H54 (cell line): ENCODE data around the gene FUT7.
"Not testable (repeated sequence)": the region's sequence is repeated elsewhere in the genome, so short reads cannot be mapped to it uniquely, and the experiment has no call there.

Experiments
- DNase-seq: peaks from one replicate; pipeline ENCODE4 v3.0.0; 2011; ENCODE audit warnings: low spot score, mixed read lengths; ENCODE audit not compliant: insufficient read length
- FAIRE-seq: peaks from 3 replicates; lab custom pipeline; 2011; peaks lifted over from hg19 to GRCh38; lab: Jason Lieb, UNC
- POLR2A ChIP-seq: IDR thresholded peaks from 2 replicates; pipeline ENCODE4 v1.6.1; 2011; ENCODE audit warnings: low read depth, mild to moderate bottlenecking, low read length

FUT7 gene

DNA sequence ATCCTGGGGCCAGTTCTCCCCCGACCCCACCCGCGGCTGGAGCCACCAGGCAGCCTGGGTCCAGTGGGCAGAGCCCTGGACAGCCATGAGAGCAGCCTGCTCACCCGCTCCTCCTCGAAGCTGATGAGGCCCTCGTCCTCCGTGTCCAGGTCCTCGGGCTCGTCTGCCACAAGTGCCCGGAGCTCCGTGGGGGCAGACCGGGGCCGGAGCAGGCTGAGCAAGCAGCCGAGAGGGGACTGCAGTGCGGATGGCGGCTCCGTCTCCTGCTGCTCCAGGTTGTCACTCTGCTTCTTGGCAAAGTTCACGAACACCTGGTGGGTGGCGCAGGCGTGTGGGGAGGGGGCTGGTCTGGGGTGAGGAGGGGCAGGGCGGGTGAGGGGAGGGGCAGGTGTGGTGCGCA is 23.6 kb downstream of the FUT7 start:
- FAIRE-seq, result no peak
- TF ChIP-seq POLR2A, result no peak
- no peak for DNase-seq

GRCh38 chr9:137007816-137008270 is 24.0 kb downstream of the FUT7 start:
- TF ChIP-seq POLR2A, result no peak
- FAIRE-seq (no peak), DNase-seq (no peak)

DNA sequence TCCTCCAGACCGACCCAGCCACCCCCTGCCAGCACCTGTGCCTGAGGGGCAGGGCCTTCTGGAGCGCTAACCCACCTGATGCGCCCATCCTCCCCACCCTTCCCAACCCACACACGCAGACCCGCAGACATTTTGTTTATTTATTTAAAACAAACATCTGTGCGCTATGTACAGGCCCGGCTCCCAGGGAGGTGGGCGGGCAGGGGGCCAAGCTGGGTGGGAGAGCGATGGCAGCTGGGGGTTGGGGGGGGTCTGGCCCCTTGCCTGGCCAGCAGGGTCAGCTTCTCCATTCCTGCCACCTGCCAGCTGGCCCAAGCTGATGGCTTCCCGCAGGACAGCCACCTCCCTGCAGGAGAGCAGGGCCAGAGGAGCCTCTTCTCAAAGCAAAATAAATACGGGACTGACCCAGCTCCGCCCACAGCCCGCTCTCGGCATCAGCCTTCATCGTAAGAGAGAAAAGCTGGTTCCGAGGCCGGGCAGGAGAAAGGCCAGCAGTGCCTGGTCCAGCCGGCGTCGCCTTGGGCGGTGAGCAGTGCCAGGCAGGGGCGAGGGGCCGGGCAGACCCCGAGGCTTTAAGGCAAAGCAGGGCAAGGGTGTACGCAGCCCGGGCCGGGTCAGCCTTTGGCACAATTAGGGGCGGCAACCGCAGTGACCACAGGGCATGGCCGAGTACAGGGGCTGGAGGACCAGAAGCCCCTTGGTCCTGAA is 24.6 kb downstream of the FUT7 start:
- no peak for DNase-seq
- no peak for TF ChIP-seq POLR2A
- no peak for FAIRE-seq

DNA sequence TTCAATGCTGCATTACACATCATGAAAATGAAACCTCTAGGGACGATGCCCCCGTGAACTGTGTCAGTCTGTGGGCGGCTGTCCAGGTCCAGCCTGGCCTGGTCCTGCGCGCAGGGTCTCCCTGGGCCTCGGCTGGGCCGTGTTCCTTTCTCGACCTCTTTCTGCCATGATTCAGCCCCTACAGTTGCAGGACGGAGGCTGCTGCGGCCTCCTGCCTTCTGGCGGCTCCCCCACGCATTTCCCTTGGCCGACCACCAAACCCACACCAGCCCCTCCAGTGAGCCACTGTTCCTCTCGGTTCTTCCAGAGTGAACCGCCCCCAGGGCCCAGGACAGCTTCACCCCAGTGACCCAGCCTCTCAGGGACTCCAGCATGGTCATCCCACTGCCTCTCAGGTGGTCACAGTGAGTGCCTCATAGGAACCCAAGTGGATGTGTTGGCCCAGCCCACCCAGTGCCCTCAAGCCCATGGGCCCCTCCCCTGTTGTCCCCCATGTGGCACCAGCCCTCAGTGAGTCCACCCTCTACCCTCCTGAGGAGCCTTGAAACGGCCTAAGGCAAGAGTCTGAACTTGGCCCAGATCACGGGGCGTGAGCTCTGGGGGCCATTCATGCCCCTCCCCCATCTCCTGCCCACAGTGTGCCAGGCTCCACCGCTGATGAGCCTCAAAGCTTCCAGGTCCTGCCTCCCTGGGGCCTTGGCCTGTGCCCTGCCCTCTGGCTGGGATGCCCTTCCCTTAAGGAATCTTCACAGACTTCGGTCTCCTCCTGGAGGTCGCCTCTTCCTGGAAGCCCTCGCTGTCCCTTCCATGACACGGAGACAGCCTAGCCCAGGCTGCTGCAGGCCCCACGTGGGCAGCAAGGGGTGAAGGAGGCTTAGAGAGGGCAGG is 25.5 kb downstream of the FUT7 start:
- no peak for DNase-seq
- TF ChIP-seq POLR2A, result no peak
- FAIRE-seq, result no peak

DNA sequence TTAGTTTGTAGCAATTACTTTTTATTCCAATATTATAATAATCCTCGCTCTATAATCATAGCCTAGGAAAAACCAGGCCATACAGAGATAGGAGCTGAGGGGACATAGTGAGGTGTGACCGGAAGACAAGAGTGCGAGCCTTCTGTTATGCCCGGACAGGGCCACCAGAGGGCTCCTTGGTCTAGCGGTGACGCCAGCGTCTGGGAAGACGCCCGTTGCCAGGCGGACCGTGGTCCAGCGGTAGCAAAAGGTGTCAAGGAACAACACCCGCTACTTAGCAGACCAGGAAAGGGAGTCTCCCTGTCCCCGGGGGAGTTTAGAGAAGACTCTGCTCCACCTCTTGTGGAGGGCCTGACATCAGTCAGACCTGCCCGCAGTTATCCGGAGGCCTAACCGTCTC is 27.6 kb downstream of the FUT7 start:
- not testable (repeated sequence) for FAIRE-seq, DNase-seq

DNA sequence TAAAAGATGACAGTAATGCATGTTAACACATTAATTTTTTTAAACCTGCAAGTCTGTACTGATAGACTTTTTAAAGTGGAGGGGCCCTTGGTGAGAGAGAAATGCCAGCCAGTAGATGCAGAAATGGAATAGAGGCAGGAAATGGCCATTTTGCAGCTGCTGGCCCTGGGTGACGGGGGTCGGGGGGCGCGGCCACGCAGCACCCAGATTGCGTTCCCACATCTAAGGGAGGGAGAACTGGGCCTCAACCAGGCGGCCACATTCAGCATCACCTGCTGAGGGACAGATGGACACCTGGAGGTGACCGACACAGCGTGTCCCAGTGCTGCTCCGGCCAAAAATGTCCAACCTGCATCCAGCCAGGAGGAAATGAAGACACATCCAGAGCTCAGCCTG is 29.2 kb downstream of the FUT7 start:
- no peak for DNase-seq
- TF ChIP-seq POLR2A, result no peak
- FAIRE-seq, result no peak

- DNase-seq, result no peak
- no peak for FAIRE-seq
- no peak for TF ChIP-seq POLR2A
Observed at GRCh38 chr9:137001857-137002645, 29.8 kb downstream of the FUT7 start.

DNA sequence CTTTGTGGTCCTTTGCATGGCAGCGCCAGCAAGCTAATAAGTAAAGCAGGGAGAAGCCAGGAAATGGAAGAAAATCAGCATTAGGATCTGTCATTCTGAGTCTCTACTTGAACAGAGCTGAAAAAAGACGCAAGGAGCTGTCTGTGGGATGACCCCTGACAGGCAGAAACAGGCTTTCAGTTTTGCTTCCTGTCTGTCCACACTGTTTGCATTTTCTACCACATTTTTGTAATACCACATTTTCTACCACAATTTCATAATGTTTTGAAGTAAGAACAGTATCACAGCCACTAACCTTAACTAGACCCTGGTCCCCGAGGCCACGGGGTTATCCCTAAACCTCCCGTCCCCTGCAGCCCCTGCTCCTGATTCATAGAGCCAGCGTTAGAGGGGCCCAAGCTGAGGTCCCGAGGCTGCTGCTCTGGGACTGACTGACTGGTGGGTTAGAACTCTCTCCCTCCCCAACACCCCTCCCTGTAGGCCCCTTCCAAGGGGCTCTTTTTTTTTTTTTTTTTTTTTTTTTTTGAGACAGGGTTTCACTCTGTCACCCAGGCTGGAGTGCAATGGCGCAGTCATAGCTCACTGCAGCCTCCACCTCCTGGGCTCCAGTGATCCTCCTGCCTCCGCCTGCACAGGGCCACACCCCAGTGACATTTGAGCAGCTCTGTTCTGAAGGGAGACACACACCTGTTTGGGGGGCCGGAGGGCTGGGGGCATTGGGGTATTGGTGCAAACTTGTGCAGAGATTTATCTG is 31.5 kb downstream of the FUT7 start:
- no peak for DNase-seq
- TF ChIP-seq POLR2A, result no peak
- FAIRE-seq, result no peak

DNA sequence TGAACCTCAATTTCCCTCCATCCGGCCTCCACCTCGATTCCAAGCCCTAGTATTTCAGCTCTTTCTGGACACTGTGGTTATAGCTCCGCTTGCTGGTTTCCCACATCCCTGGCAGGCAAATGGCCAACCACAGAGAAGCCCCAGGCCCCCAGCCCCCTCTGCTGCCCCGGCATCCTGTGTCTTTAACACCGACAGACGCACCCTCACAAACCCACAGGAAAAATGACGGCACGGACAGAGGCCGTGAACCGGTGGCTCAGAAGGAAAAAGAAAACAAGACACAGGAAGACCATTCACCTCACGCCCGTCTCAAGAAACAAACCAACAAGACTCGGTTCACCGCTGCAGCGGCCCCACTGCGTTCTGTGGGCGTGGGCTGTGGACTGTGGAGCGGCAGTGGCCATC is 34.1 kb downstream of the FUT7 start:
- no peak for TF ChIP-seq POLR2A

GRCh38 chr9:136997371-136997770 is 34.5 kb downstream of the FUT7 start:
- FAIRE-seq, result no peak
- DNase-seq, result no peak
- TF ChIP-seq POLR2A, result no peak

More for the DNA sequence above, 34.1 kb downstream of the FUT7 start:
- DNase-seq (no peak), FAIRE-seq (no peak)

GRCh38 chr9:136996361-136997292 is 35.3 kb downstream of the FUT7 start, which contains the start of gene CLIC3:
CLIC3 (minus strand) TSS chr9:136996568; CDS start chr9:136996543, 25 bp downstream.
- peak; percentile 69 for TF ChIP-seq POLR2A
- no peak for FAIRE-seq
- DNase-seq, result peak; percentile 99

- no peak for TF ChIP-seq POLR2A
- FAIRE-seq (no peak), DNase-seq (peak; percentile 94)
Observed at GRCh38 chr9:136995772-136996311, 36.0 kb downstream of the FUT7 start.

- DNase-seq, result no peak
- TF ChIP-seq POLR2A, result no peak
- FAIRE-seq, result no peak
Observed at GRCh38 chr9:136995362-136995761, 36.5 kb downstream of the FUT7 start.
